ENCODE measurements around the gene YBEY. TPM values are rescaled to one million over a fixed set of nuclear protein-coding genes. Genes with fewer than 3 reads are reported as not detected.
A peak's percentile ranks its signal among the peaks of the same experiment; 100 is the strongest.

Gene YBEY
- total RNA-seq, 4 donors from 2014 or later = 5.3 to 32.6 (median 17.5) TPM

- no peak overlapping the region for H3K27ac ChIP-seq
- H3K4me3 ChIP-seq = no peak overlapping the region
- H3K27me3 ChIP-seq = no peaks in the 10 kb centered on the region
- no peak for DNase-seq
- H3K36me3 ChIP-seq = no peaks in the 10 kb centered on the region
- peaks cover 0 to under 1% (median 0%) of the 10 kb centered on the region in 4 donors for H3K4me1 ChIP-seq
- TF ChIP-seq POLR2A (IDR thresholded peaks at IDR 0.05) (no peak), CTCF (IDR thresholded peaks at IDR 0.05) (no peak)
- no peaks in the 10 kb centered on the region for H3K9me3 ChIP-seq
These were observed 30.7 kb downstream of the YBEY start for GRCh38 chr21:46316708-46317324.

GRCh38 chr21:46317710-46318463 is 31.7 kb downstream of the YBEY start:
- DNase-seq = peak in 1 of 3 donors; percentile 69
- peaks cover 0 to 11% (median 3%) of the 10 kb centered on the region in 4 donors for H3K4me1 ChIP-seq
- TF ChIP-seq CTCF (IDR thresholded peaks at IDR 0.05) (no peak), POLR2A (IDR thresholded peaks at IDR 0.05) (no peak)
- H3K27ac ChIP-seq = no peak overlapping the region
- no peaks in the 10 kb centered on the region for H3K36me3 ChIP-seq
- H3K4me3 ChIP-seq = no peak overlapping the region
- H3K27me3 ChIP-seq = no peaks in the 10 kb centered on the region
- H3K9me3 ChIP-seq = no peaks in the 10 kb centered on the region

- Histone ChIP-seq H3K4me1 (peaks cover 0 to 13% (median 5%) of the 10 kb centered on the region in 4 donors), H3K4me3 (no peak overlapping the region), H3K36me3 (no peaks in the 10 kb centered on the region), H3K27me3 (no peaks in the 10 kb centered on the region), H3K27ac (no peak overlapping the region), H3K9me3 (no peaks in the 10 kb centered on the region)
- no peak for TF ChIP-seq POLR2A (IDR thresholded peaks at IDR 0.05)
- no peak for TF ChIP-seq CTCF (IDR thresholded peaks at IDR 0.05)
- no peak for DNase-seq
These were observed 32.3 kb downstream of the YBEY start for GRCh38 chr21:46318464-46318845.

- no peak for DNase-seq
- Histone ChIP-seq H3K4me1 (peaks cover 0 to 13% (median 5%) of the 10 kb centered on the region in 4 donors), H3K4me3 (no peak overlapping the region), H3K27me3 (no peaks in the 10 kb centered on the region), H3K27ac (no peak overlapping the region), H3K36me3 (no peaks in the 10 kb centered on the region), H3K9me3 (no peaks in the 10 kb centered on the region)
- no peak for TF ChIP-seq POLR2A (IDR thresholded peaks at IDR 0.05)
- TF ChIP-seq CTCF (IDR thresholded peaks at IDR 0.05) = no peak
These were observed 33.0 kb downstream of the YBEY start for GRCh38 chr21:46319186-46319585.

GRCh38 chr21:46320331-46320801 is 34.2 kb downstream of the YBEY start:
- no peak for TF ChIP-seq CTCF (IDR thresholded peaks at IDR 0.05)
- TF ChIP-seq POLR2A (IDR thresholded peaks at IDR 0.05) = no peak
- no peaks in the 10 kb centered on the region for H3K9me3 ChIP-seq
- no peaks in the 10 kb centered on the region for H3K27me3 ChIP-seq
- H3K4me1 ChIP-seq = peaks cover 0 to 16% (median 5%) of the 10 kb centered on the region in 4 donors
- H3K36me3 ChIP-seq = no peaks in the 10 kb centered on the region
- DNase-seq = no peak
- no peak overlapping the region for H3K4me3 ChIP-seq
- no peak overlapping the region for H3K27ac ChIP-seq

Data from Peyer's patch (tissue), 4 donors.